ENCODE results near the gene THAP7.

THAP7 gene

DNA sequence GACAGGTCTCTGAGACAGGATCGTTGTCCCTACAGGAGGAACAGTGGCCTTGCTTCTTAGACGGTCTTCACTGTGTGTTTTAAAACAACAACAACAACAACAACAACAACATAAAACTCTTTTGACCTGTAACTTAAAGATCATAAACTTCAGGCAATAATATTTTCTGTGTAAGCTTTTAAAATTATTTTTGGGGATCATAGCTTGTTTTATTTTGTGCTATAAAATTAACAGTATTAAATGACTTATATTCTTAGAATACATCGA, 48.6 kb downstream of the THAP7 start:
- Histone ChIP-seq H3K36me3 (ENCODE audit: insufficient read depth, low read length) (peaks cover 58% of the 10 kb centered on the region), H3K79me2 (ENCODE audit: insufficient read depth, low read length) (peaks cover 3% of the 10 kb centered on the region), H3K9me3 (ENCODE audit: low read length) (no peaks in the 10 kb centered on the region), H3K27ac (ENCODE audit: low read depth, low read length, poor library complexity, severe bottlenecking) (no peak overlapping the region), H3K27me3 (ENCODE audit: insufficient read depth, low read length) (0 out of 2 replicates have a peak, but pooled peaks cover 4% of the 10 kb centered on the region), H3K4me1 (ENCODE audit: insufficient read depth, low read length, severe bottlenecking) (no peaks in the 10 kb centered on the region), H4K20me1 (ENCODE audit: insufficient read depth, low read length) (peaks cover 5% of the 10 kb centered on the region; the same call in 1 of the 2 replicates), H3K4me3 (ENCODE audit: low read depth, low read length, poor library complexity, severe bottlenecking) (no peak overlapping the region), H2AFZ (ENCODE audit: low read length) (no peak overlapping the region), H3F3A (ENCODE audit: insufficient read depth, low read length) (no peaks in the 10 kb centered on the region), H3K9ac (ENCODE audit: low read length) (no peak overlapping the region), H3K4me2 (ENCODE audit: low read length) (no peak overlapping the region), H3K9me2 (ENCODE audit: low read depth, low read length) (no peaks in the 10 kb centered on the region)
- TF ChIP-seq EZH2 (IDR thresholded peaks at IDR 0.05; ENCODE audit: borderline replicate concordance, low read length) (no peak), CTCF (IDR thresholded peaks at IDR 0.05; ENCODE audit: low read length) (no peak)

GRCh38 chr22:20952544-20953341, 49.2 kb downstream of the THAP7 start:
- Histone ChIP-seq H4K20me1 (ENCODE audit: insufficient read depth, low read length) (peaks cover 5% of the 10 kb centered on the region; the same call in 1 of the 2 replicates), H3K9me3 (ENCODE audit: low read length) (no peaks in the 10 kb centered on the region), H3K4me3 (ENCODE audit: low read depth, low read length, poor library complexity, severe bottlenecking) (no peak overlapping the region), H3K9ac (ENCODE audit: low read length) (no peak overlapping the region), H3K27ac (ENCODE audit: low read depth, low read length, poor library complexity, severe bottlenecking) (no peak overlapping the region), H3K4me1 (ENCODE audit: insufficient read depth, low read length, severe bottlenecking) (no peaks in the 10 kb centered on the region), H3K36me3 (ENCODE audit: insufficient read depth, low read length) (peaks cover 59% of the 10 kb centered on the region), H3K9me2 (ENCODE audit: low read depth, low read length) (no peaks in the 10 kb centered on the region), H3K79me2 (ENCODE audit: insufficient read depth, low read length) (peaks cover 8% of the 10 kb centered on the region), H3K27me3 (ENCODE audit: insufficient read depth, low read length) (0 out of 2 replicates have a peak, but pooled peaks cover under 1% of the 10 kb centered on the region), H2AFZ (ENCODE audit: low read length) (no peak overlapping the region), H3F3A (ENCODE audit: insufficient read depth, low read length) (no peaks in the 10 kb centered on the region), H3K4me2 (ENCODE audit: low read length) (no peak overlapping the region)
- TF ChIP-seq CTCF (IDR thresholded peaks at IDR 0.05; ENCODE audit: low read length) (no peak), EZH2 (IDR thresholded peaks at IDR 0.05; ENCODE audit: borderline replicate concordance, low read length) (no peak)

GRCh38 chr22:20951932-20952380, 50.0 kb downstream of the THAP7 start:
- Histone ChIP-seq H3K4me2 (ENCODE audit: low read length) (no peak overlapping the region), H3K79me2 (ENCODE audit: insufficient read depth, low read length) (peaks cover 13% of the 10 kb centered on the region), H4K20me1 (ENCODE audit: insufficient read depth, low read length) (peaks cover 5% of the 10 kb centered on the region; the same call in 1 of the 2 replicates), H3K9me2 (ENCODE audit: low read depth, low read length) (no peaks in the 10 kb centered on the region), H3K9ac (ENCODE audit: low read length) (no peak overlapping the region), H3K36me3 (ENCODE audit: insufficient read depth, low read length) (peaks cover 62% of the 10 kb centered on the region), H3K9me3 (ENCODE audit: low read length) (no peaks in the 10 kb centered on the region), H3K27me3 (ENCODE audit: insufficient read depth, low read length) (no peaks in the 10 kb centered on the region), H2AFZ (ENCODE audit: low read length) (no peak overlapping the region), H3K27ac (ENCODE audit: low read depth, low read length, poor library complexity, severe bottlenecking) (no peak overlapping the region), H3K4me1 (ENCODE audit: insufficient read depth, low read length, severe bottlenecking) (no peaks in the 10 kb centered on the region), H3F3A (ENCODE audit: insufficient read depth, low read length) (no peaks in the 10 kb centered on the region), H3K4me3 (ENCODE audit: low read depth, low read length, poor library complexity, severe bottlenecking) (no peak overlapping the region)
- TF ChIP-seq EZH2 (IDR thresholded peaks at IDR 0.05; ENCODE audit: borderline replicate concordance, low read length) (no peak), CTCF (IDR thresholded peaks at IDR 0.05; ENCODE audit: low read length) (peak; percentile 15; the same call in 1 of the 2 replicates)
